Panc1 (cell line): ENCODE data around the gene RPGR. TPM values are rescaled to one million over a fixed set of nuclear protein-coding genes. Genes with fewer than 3 reads are reported as not detected.

ENCODE experiments used
- ATAC-seq: fragments of 200-7000 bp; cut with Tn5 transposase; 2 replicates; pipeline ENCODE4 v1.9.1; 2020; ENCODE audit warnings: mild to moderate bottlenecking, moderate library complexity
- BruUV-seq: library from RNA; stranded (reverse); fragments of 400-500 nt; replicated peaks from 2 replicates; lab custom pipeline; 2021; lab: Mats Ljungman, UMichigan
- CTCF ChIA-PET: fragments of 300-600 bp; sonication (Branson Sonifier 250); formaldehyde crosslinking; loops from one replicate; lab custom pipeline; 2022; ENCODE audit warnings: antibody characterized with exemption; lab: Charles Lee
- POLR2A ChIA-PET: fragments of 300-600 bp; sonication (Branson Sonifier 250); formaldehyde crosslinking; loops from one replicate; lab custom pipeline; 2022; ENCODE audit warnings: antibody characterized with exemption; lab: Charles Lee
- DNase-seq: peaks from one replicate; pipeline ENCODE4 v3.0.0-alpha.2; 2010; ENCODE audit warnings: low read depth, low spot score
- H3K27ac ChIP-seq: 2 replicates; pipeline ENCODE4 v1.5.1; 2011; ENCODE audit warnings: mild to moderate bottlenecking, low read length, inconsistent platforms
- H3K27me3 ChIP-seq: fragments of 200-500 bp; sonication (Bioruptor generic); 2 replicates; pipeline ENCODE4 v1.6.0; 2014; ENCODE audit warnings: low read length, inconsistent platforms; ENCODE audit not compliant: control insufficient read depth, insufficient read depth
- H3K36me3 ChIP-seq: fragments of 200-500 bp; sonication (Bioruptor generic); 2 replicates; pipeline ENCODE4 v1.5.1; 2014; ENCODE audit warnings: inconsistent platforms, mild to moderate bottlenecking, low read length, moderate library complexity; ENCODE audit not compliant: control insufficient read depth, insufficient read depth
- H3K4me1 ChIP-seq: 2 replicates; pipeline ENCODE4 v1.5.1; 2011; ENCODE audit warnings: inconsistent platforms, mild to moderate bottlenecking, low read length, moderate library complexity; ENCODE audit not compliant: control insufficient read depth, insufficient read depth
- H3K4me3 ChIP-seq, 2 experiments: 2 replicates each; pipeline ENCODE4 v1.5.1; 2011 to 2012; ENCODE audit warnings: low read depth in 2 of 2, low read length in 2 of 2, mild to moderate bottlenecking in 2 of 2, inconsistent platforms in 1 of 2, moderate library complexity in 1 of 2
- H3K9me3 ChIP-seq: fragments of 200-500 bp; sonication (Bioruptor generic); 2 replicates; pipeline ENCODE4 v1.5.1; 2014; ENCODE audit warnings: low read depth, mild to moderate bottlenecking, inconsistent platforms, low read length, moderate library complexity; ENCODE audit not compliant: control insufficient read depth, insufficient read depth
- POLR2AphosphoS5 ChIP-seq: IDR thresholded peaks from 2 replicates; pipeline ENCODE4 v1.6.1; 2012; ENCODE audit warnings: mild to moderate bottlenecking, low read depth, low read length, moderate library complexity
- SIN3A ChIP-seq: IDR thresholded peaks from 2 replicates; pipeline ENCODE4 v1.6.1; 2012; ENCODE audit warnings: low read depth, mild to moderate bottlenecking, low read length, moderate library complexity, borderline replicate concordance; ENCODE audit not compliant: insufficient read depth
- TCF7L2 ChIP-seq: IDR thresholded peaks from 2 replicates; pipeline ENCODE4 v1.6.1; 2011; ENCODE audit warnings: mild to moderate bottlenecking, low read depth, low read length, inconsistent platforms
- in situ Hi-C: cut with HindIII; loops from 2 replicates; pipeline ENCODE4 v1.10.0; 2016; ENCODE audit warnings: low sequenced_read_pairs, low pct_unique_long_range_greater_than_20kb
- intact Hi-C: fragments of 100-400 bp; cut with micrococcal nuclease; formaldehyde crosslinking; loops from one replicate; pipeline ENCODE4 v1.10.0; 2022; ENCODE audit not compliant: unreplicated experiment
- total RNA-seq: library from RNA; stranded (reverse); gene quantifications from one replicate; pipeline ENCODE4 v1.2.1, GENCODE V29; 2021; ENCODE audit not compliant: unreplicated experiment
- TF ChIP-seq, protein P1 (sequence below), 2 experiments: IDR thresholded peaks; 2 replicates each; pipeline ENCODE4 v1.6.1; 2011 to 2012; ENCODE audit warnings: low read depth in 2 of 2, control low read depth in 1 of 2, low read length in 1 of 2, mild to moderate bottlenecking in 1 of 2, moderate library complexity in 1 of 2; ENCODE audit not compliant: insufficient read depth in 1 of 2
- TF ChIP-seq, protein P2 (sequence below): fragments of 450-650 bp; IDR thresholded peaks from 2 replicates; pipeline ENCODE4 v1.5.1; 2017; ENCODE audit warnings: mild to moderate bottlenecking

RPGR gene
- total RNA-seq, 1 experiment from 2014 or later: 4.0 TPM

DNA sequence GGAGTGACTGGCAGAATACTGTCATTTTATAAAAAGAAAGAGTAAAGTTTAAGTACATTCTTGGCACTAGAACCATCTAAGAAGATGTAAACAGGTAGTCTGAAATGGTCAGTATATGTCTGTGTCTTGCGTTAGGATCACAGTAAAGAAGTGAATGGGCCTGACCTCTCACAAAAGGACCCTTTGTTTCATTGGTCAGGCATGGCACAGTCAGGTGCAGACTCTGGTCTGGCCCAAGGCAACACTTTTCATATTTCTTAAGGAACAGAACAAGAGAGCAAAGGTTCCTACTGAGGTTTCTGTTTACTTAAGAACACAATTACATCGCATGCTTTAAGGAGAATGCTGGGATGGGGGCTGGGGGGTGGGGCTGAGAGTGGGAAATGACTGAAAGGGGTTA is 48.1 kb downstream of the RPGR start:
- ChIA-PET CTCF (no interaction called here), POLR2A (no interaction called here)
- ATAC-seq (no peak), DNase-seq (no peak)
- in situ Hi-C loops: no loop called here
- no TSS peak for BruUV-seq
- TF ChIP-seq, protein P1, sequence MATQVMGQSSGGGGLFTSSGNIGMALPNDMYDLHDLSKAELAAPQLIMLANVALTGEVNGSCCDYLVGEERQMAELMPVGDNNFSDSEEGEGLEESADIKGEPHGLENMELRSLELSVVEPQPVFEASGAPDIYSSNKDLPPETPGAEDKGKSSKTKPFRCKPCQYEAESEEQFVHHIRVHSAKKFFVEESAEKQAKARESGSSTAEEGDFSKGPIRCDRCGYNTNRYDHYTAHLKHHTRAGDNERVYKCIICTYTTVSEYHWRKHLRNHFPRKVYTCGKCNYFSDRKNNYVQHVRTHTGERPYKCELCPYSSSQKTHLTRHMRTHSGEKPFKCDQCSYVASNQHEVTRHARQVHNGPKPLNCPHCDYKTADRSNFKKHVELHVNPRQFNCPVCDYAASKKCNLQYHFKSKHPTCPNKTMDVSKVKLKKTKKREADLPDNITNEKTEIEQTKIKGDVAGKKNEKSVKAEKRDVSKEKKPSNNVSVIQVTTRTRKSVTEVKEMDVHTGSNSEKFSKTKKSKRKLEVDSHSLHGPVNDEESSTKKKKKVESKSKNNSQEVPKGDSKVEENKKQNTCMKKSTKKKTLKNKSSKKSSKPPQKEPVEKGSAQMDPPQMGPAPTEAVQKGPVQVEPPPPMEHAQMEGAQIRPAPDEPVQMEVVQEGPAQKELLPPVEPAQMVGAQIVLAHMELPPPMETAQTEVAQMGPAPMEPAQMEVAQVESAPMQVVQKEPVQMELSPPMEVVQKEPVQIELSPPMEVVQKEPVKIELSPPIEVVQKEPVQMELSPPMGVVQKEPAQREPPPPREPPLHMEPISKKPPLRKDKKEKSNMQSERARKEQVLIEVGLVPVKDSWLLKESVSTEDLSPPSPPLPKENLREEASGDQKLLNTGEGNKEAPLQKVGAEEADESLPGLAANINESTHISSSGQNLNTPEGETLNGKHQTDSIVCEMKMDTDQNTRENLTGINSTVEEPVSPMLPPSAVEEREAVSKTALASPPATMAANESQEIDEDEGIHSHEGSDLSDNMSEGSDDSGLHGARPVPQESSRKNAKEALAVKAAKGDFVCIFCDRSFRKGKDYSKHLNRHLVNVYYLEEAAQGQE (IDR thresholded peaks at IDR 0.05; ENCODE audit: insufficient read depth in 1 of 2, low read depth in 2 of 2, low read length in 1 of 2): no peak
- TF ChIP-seq, protein P2, sequence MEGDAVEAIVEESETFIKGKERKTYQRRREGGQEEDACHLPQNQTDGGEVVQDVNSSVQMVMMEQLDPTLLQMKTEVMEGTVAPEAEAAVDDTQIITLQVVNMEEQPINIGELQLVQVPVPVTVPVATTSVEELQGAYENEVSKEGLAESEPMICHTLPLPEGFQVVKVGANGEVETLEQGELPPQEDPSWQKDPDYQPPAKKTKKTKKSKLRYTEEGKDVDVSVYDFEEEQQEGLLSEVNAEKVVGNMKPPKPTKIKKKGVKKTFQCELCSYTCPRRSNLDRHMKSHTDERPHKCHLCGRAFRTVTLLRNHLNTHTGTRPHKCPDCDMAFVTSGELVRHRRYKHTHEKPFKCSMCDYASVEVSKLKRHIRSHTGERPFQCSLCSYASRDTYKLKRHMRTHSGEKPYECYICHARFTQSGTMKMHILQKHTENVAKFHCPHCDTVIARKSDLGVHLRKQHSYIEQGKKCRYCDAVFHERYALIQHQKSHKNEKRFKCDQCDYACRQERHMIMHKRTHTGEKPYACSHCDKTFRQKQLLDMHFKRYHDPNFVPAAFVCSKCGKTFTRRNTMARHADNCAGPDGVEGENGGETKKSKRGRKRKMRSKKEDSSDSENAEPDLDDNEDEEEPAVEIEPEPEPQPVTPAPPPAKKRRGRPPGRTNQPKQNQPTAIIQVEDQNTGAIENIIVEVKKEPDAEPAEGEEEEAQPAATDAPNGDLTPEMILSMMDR: no peak
- no peak for TF ChIP-seq TCF7L2
- TF ChIP-seq POLR2AphosphoS5: no peak
- no peak for TF ChIP-seq SIN3A
- Histone ChIP-seq H3K4me3 (no peak overlapping the region), H3K9me3 (no peaks in the 10 kb centered on the region), H3K27me3 (no peaks in the 10 kb centered on the region), H3K27ac (no peak overlapping the region), H3K36me3 (no peaks in the 10 kb centered on the region), H3K4me1 (no peaks in the 10 kb centered on the region)
- intact Hi-C loops: no loop called here

DNA sequence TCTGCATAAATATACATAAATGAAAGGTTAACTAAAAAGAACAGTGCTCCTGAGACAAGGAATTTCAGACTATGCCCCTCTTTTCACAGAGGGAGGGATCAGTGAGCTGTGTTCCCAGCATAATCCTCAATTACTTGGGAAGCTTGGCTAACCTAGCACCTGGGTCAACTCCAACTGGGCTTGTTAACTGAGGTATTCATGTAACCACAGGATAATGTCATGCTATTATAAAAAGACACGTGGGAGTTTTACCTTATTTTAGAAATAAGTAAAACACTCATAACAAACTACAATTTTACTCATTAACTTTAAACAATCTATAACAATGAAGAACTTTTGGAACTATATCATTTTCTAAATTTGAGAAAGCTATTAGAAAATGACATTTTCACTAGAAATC is 48.6 kb downstream of the RPGR start:
- no peaks in the 10 kb centered on the region for H3K27me3 ChIP-seq
- in situ Hi-C loops: no loop called here
- no peak overlapping the region for H3K27ac ChIP-seq
- no peaks in the 10 kb centered on the region for H3K36me3 ChIP-seq
- H3K4me3 ChIP-seq: no peak overlapping the region
- ChIA-PET POLR2A (no interaction called here), CTCF (no interaction called here)
- ATAC-seq (no peak), DNase-seq (no peak)
- no TSS peak for BruUV-seq
- intact Hi-C loops: no loop called here
- no peaks in the 10 kb centered on the region for H3K9me3 ChIP-seq
- H3K4me1 ChIP-seq: no peaks in the 10 kb centered on the region
- TF ChIP-seq SIN3A (no peak), TCF7L2 (no peak), POLR2AphosphoS5 (no peak)
- TF ChIP-seq, protein P1 (IDR thresholded peaks at IDR 0.05; ENCODE audit: insufficient read depth in 1 of 2, low read depth in 2 of 2, low read length in 1 of 2): no peak
- TF ChIP-seq, protein P2: no peak
